H1 (cell line): ENCODE measurements around the gene CALCOCO2. TPM values are rescaled to one million over a fixed set of nuclear protein-coding genes. Genes with fewer than 3 reads are reported as not detected.

Experiments
- CTCF ChIA-PET: fragments of 300-600 bp; sonication (Branson Sonifier 250); formaldehyde crosslinking; loops from one replicate; lab custom pipeline; 2021; ENCODE audit not compliant: partially characterized antibody; lab: Charles Lee
- POLR2A ChIA-PET: fragments of 300-600 bp; sonication (Branson Sonifier 250); formaldehyde crosslinking; loops from one replicate; lab custom pipeline; 2021; ENCODE audit warnings: inconsistent platforms; ENCODE audit not compliant: partially characterized antibody; lab: Charles Lee
- DNase-seq, 2 experiments: peaks; one replicate each; pipeline versions ENCODE4 v3.0.0 to v3.0.0-alpha.2; 2010 to 2022; ENCODE audit warnings: low spot score in 2 of 2, low read depth in 1 of 2, mixed read lengths in 1 of 2
- FAIRE-seq: peaks from 2 replicates; lab custom pipeline; 2011; peaks lifted over from hg19 to GRCh38; lab: Jason Lieb, UNC
- H2AFZ ChIP-seq: 2 replicates; pipeline ENCODE4 v1.8.1; 2012; ENCODE audit warnings: low read length, inconsistent platforms
- H2AK5ac ChIP-seq: 2 replicates; pipeline ENCODE4 v1.6.1; 2013; ENCODE audit warnings: low read depth, low read length
- H2BK120ac ChIP-seq: replicated peaks from 2 replicates; pipeline ENCODE3; 2013; ENCODE audit warnings: low read depth, low read length, inconsistent platforms
- H2BK12ac ChIP-seq: 2 replicates; pipeline ENCODE4 v1.6.1; 2013; ENCODE audit warnings: low read depth, low read length
- H2BK15ac ChIP-seq: 2 replicates; pipeline ENCODE4 v1.6.1; 2013; ENCODE audit warnings: low read length
- H2BK20ac ChIP-seq: 2 replicates; pipeline ENCODE4 v1.6.1; 2013; ENCODE audit warnings: low read length
- H2BK5ac ChIP-seq: 2 replicates; pipeline ENCODE4 v1.6.1; 2013; ENCODE audit warnings: low read depth, low read length
- H3K14ac ChIP-seq: 2 replicates; pipeline ENCODE4 v1.6.1; 2013; ENCODE audit warnings: inconsistent platforms; ENCODE audit not compliant: insufficient read length
- H3K18ac ChIP-seq: 2 replicates; pipeline ENCODE4 v1.6.1; 2013; ENCODE audit warnings: low read length; ENCODE audit errors: extremely low read depth
- H3K23ac ChIP-seq: 2 replicates; pipeline ENCODE4 v1.6.1; 2013; ENCODE audit warnings: inconsistent platforms; ENCODE audit not compliant: insufficient read length
- H3K23me2 ChIP-seq: 2 replicates; pipeline ENCODE4 v1.6.1; 2013; ENCODE audit warnings: low read depth, low read length
- H3K27ac ChIP-seq: 2 replicates; pipeline ENCODE4 v1.6.1; 2011; ENCODE audit warnings: low read depth, low read length, inconsistent platforms
- H3K27me3 ChIP-seq, 4 experiments: replicated peaks in 1 of 4; 1 replicate in 1 of 4; 2 replicates in 3 of 4; pipeline versions ENCODE4 v1.6.1 to v1.8.1; 2011 to 2013; ENCODE audit warnings: low read length in 3 of 4, mild to moderate bottlenecking in 3 of 4, inconsistent platforms in 2 of 4, mixed read lengths in 2 of 4, moderate library complexity in 1 of 4; ENCODE audit not compliant: control insufficient read depth in 3 of 4, insufficient read depth in 3 of 4; ENCODE audit errors: extremely low read depth in 1 of 4
- H3K36me3 ChIP-seq, 4 experiments: 2 replicates each; pipeline versions ENCODE4 v1.6.1 to v1.8.1; 2011 to 2013; ENCODE audit warnings: mild to moderate bottlenecking in 4 of 4, low read length in 3 of 4, moderate library complexity in 2 of 4, control low read depth in 1 of 4, inconsistent platforms in 1 of 4; ENCODE audit not compliant: insufficient read depth in 4 of 4, control insufficient read depth in 2 of 4
- H3K4ac ChIP-seq: replicated peaks from 2 replicates; pipeline ENCODE3; 2013; ENCODE audit warnings: low read length, low read depth, mixed read lengths, inconsistent platforms; ENCODE audit not compliant: insufficient read length
- H3K4me1 ChIP-seq, 4 experiments: replicated peaks in 1 of 4; 1 replicate in 1 of 4; 2 replicates in 3 of 4; pipeline versions ENCODE4 v1.6.1 to v1.8.1; 2011 to 2013; ENCODE audit warnings: low read length in 3 of 4, inconsistent platforms in 2 of 4, mixed read lengths in 1 of 4; ENCODE audit not compliant: insufficient read depth in 4 of 4, control insufficient read depth in 3 of 4
- H3K4me2 ChIP-seq, 2 experiments: 2 replicates each; pipeline versions ENCODE4 v1.6.1 to v1.8.1; 2011 to 2013; ENCODE audit warnings: low read depth in 2 of 2, low read length in 2 of 2, control low read depth in 1 of 2, inconsistent platforms in 1 of 2, mild to moderate bottlenecking in 1 of 2; ENCODE audit not compliant: insufficient read depth in 1 of 2
- H3K4me3 ChIP-seq, 4 experiments: fragments of 200-600, 300-600 bp in 1 of 4; sonication (generic), shearing (Covaris generic), sonication (Bioruptor Twin) in 1 of 4; 2 replicates each; pipeline versions ENCODE4 v1.5.1 to v1.8.1; 2011 to 2016; ENCODE audit warnings: low read length in 4 of 4, low read depth in 3 of 4, control low read depth in 2 of 4, inconsistent platforms in 2 of 4, mild to moderate bottlenecking in 2 of 4, mixed read lengths in 1 of 4, moderate library complexity in 1 of 4; ENCODE audit not compliant: insufficient read depth in 2 of 4; ENCODE audit errors: extremely low read depth in 1 of 4
- H3K56ac ChIP-seq: replicated peaks from 2 replicates; pipeline ENCODE3; 2013; ENCODE audit warnings: low read depth, mild to moderate bottlenecking, mixed read lengths, low read length, inconsistent platforms; ENCODE audit not compliant: insufficient read length
- H3K79me1 ChIP-seq: 2 replicates; pipeline ENCODE4 v1.6.1; 2013; ENCODE audit warnings: low read depth, low read length, control low read depth
- H3K79me2 ChIP-seq, 2 experiments: 2 replicates each; pipeline versions ENCODE4 v1.6.1 to v1.8.1; 2012 to 2013; ENCODE audit warnings: low read length in 2 of 2, mild to moderate bottlenecking in 2 of 2, inconsistent platforms in 1 of 2; ENCODE audit not compliant: insufficient read depth in 2 of 2, control insufficient read depth in 1 of 2
- H3K9ac ChIP-seq, 4 experiments: replicated peaks in 1 of 4; 1 replicate in 1 of 4; 2 replicates in 3 of 4; pipeline versions ENCODE4 v1.6.1 to v1.8.1; 2011 to 2013; ENCODE audit warnings: low read depth in 3 of 4, low read length in 3 of 4, control low read depth in 2 of 4, mild to moderate bottlenecking in 2 of 4, moderate library complexity in 2 of 4, inconsistent platforms in 1 of 4; ENCODE audit errors: extremely low read depth in 1 of 4
- H3K9me3 ChIP-seq, 2 experiments: 2 replicates each; pipeline versions ENCODE4 v1.6.1 to v1.8.1; 2012 to 2013; ENCODE audit warnings: mild to moderate bottlenecking in 2 of 2, moderate library complexity in 2 of 2, control low read depth in 1 of 2, inconsistent platforms in 1 of 2, low read depth in 1 of 2, low read length in 1 of 2, mixed read lengths in 1 of 2; ENCODE audit not compliant: insufficient read depth in 2 of 2
- H4K20me1 ChIP-seq, 2 experiments: replicated peaks in 1 of 2; 2 replicates each; pipeline versions ENCODE3 to v1.8.1; 2011 to 2013; ENCODE audit warnings: inconsistent platforms in 2 of 2, low read length in 2 of 2, mild to moderate bottlenecking in 1 of 2; ENCODE audit not compliant: insufficient read depth in 2 of 2, control insufficient read depth in 1 of 2
- H4K5ac ChIP-seq: 2 replicates; pipeline ENCODE4 v1.6.1; 2013; ENCODE audit warnings: low read length, low read depth, mixed read lengths, inconsistent platforms; ENCODE audit not compliant: insufficient read length
- H4K8ac ChIP-seq: 2 replicates; pipeline ENCODE4 v1.8.0; 2013; ENCODE audit warnings: mild to moderate bottlenecking, moderate library complexity, low read length, inconsistent platforms; ENCODE audit not compliant: insufficient read depth; ENCODE audit errors: extremely low read depth
- H4K91ac ChIP-seq: replicated peaks from 2 replicates; pipeline ENCODE3; 2013; ENCODE audit warnings: low read length, mixed read lengths, inconsistent platforms; ENCODE audit not compliant: insufficient read length
- ASH2L ChIP-seq: fragments of 200-600, 300-600 bp; sonication (generic); IDR thresholded peaks from one replicate; pipeline ENCODE4 v1.7.1; 2017; ENCODE audit warnings: low read length
- CEBPB ChIP-seq: IDR thresholded peaks from 2 replicates; pipeline ENCODE4 v1.6.1; 2012; ENCODE audit warnings: low read depth, low read length
- CREB1 ChIP-seq: IDR thresholded peaks from 2 replicates; pipeline ENCODE4 v1.6.1; 2012; ENCODE audit warnings: inconsistent platforms
- HDAC6 ChIP-seq: IDR thresholded peaks from one replicate; pipeline ENCODE4 v1.7.1; 2012; ENCODE audit warnings: low read depth, mild to moderate bottlenecking, inconsistent platforms, low read length, moderate library complexity
- POLR2AphosphoS5 ChIP-seq: IDR thresholded peaks from 2 replicates; pipeline ENCODE4 v1.6.1; 2011; ENCODE audit warnings: low read depth, low read length
- RNF2 ChIP-seq: fragments of 200-900, 300-1000 bp; sonication (generic); IDR thresholded peaks from 2 replicates; pipeline ENCODE4 v1.7.1; 2016; ENCODE audit warnings: borderline replicate concordance, low read depth, mild to moderate bottlenecking, antibody characterized with exemption, low read length; ENCODE audit not compliant: poor library complexity, severe bottlenecking; ENCODE audit errors: missing control alignments
- SIN3A ChIP-seq, 2 experiments: IDR thresholded peaks in 1 of 2; conservative IDR thresholded peaks in 1 of 2; 2 replicates each; pipeline ENCODE4 v1.6.1; 2011 to 2012; ENCODE audit warnings: low read length in 2 of 2, improper control_type of control experiment in 1 of 2, low read depth in 1 of 2, mild to moderate bottlenecking in 1 of 2
- SIRT6 ChIP-seq: IDR thresholded peaks from one replicate; pipeline ENCODE4 v1.7.1; 2012; ENCODE audit warnings: low read length, inconsistent platforms
- SIX5 ChIP-seq: IDR thresholded peaks from 2 replicates; pipeline ENCODE4 v1.6.1; 2011; ENCODE audit warnings: mild to moderate bottlenecking, low read depth, low read length
- SP2 ChIP-seq: IDR thresholded peaks from 2 replicates; pipeline ENCODE4 v1.6.1; 2012; ENCODE audit warnings: mild to moderate bottlenecking, low read length, inconsistent platforms
- WGBS, 2 experiments: shearing (Covaris generic) in 1 of 2; methylation state at CpG; one replicate each; pipeline versions ENCODE4 v1.1.6 to v1.1.7; 2013 to 2015; ENCODE audit warnings: low lambda C conversion rate in 2 of 2, mixed read lengths in 2 of 2, inconsistent platforms in 1 of 2, low coverage in 1 of 2, missing lambda C conversion rate in 1 of 2; ENCODE audit not compliant: insufficient replicate concordance in 2 of 2, insufficient coverage in 1 of 2, insufficient read length in 1 of 2; ENCODE audit errors: extremely low coverage in 1 of 2, missing lambda C conversion rate in 1 of 2; 5-methylcytosine and 5-hydroxymethylcytosine counted together
- polyA plus RNA-seq, 7 experiments: library from polyadenylated mRNA; depleted of rRNA in 3 of 7; stranded (reverse) in 5 of 7; unstranded in 2 of 7; fragments of >200 nt in 5 of 7; fragments of 200-250 nt in 2 of 7; gene quantifications; 1 replicate in 5 of 7; 2 replicates in 1 of 7; 4 replicates in 1 of 7; pipeline versions ENCODE4 v1.2.1 to v1.2.3, GENCODE V29; 2011 to 2013; ENCODE audit warnings: missing spikeins in 2 of 7, mixed read lengths in 2 of 7
- total RNA-seq: library from RNA; stranded (reverse); fragmentation: NEBNext Ultra II Directional; extraction: Animal tissue kit (Norgen Biotek cat#: 25700); gene quantifications from 2 replicates; pipeline ENCODE4 v1.2.1, GENCODE V29; 2021
- TF ChIP-seq, protein P1 (sequence below): IDR thresholded peaks from 2 replicates; pipeline ENCODE4 v1.6.1; 2012; ENCODE audit warnings: low read length, inconsistent platforms
- TF ChIP-seq, protein P2 (sequence below): IDR thresholded peaks from 2 replicates; pipeline ENCODE4 v1.6.1; 2011; ENCODE audit warnings: low read depth, mild to moderate bottlenecking, low read length; ENCODE audit not compliant: insufficient read depth

CALCOCO2 gene
- total and polyA plus RNA-seq, 2 of the 8 experiments (the other 6 are each of a cell fraction or from before 2014, with no cell fraction given): 12.1 to 31.8 TPM

DNA sequence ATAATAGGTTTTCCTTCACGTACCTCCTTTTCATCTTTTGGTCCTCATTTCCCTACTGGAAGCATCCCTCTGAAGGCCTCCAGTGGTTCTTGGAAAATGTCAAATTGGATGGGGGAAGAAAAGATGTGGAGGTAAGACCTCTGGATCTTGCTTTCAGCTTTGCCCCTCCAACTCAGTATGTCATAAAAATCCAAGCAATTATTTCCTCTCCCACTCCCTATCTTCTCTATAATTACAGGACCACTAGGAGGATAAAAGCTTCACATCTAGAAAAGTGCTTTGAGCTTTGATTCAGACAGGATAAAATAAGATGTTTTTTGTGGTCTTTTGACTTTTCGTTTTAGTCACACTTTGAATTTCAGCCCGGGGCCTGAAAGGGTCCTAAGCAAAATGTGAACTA, 15.5 kb upstream of the CALCOCO2 start:
- H3K4me2 ChIP-seq: no peak overlapping the region
- H3K36me3 ChIP-seq: no peaks in the 10 kb centered on the region
- H2BK20ac ChIP-seq: no peak overlapping the region
- H2BK15ac ChIP-seq: no peak overlapping the region
- ChIA-PET CTCF (interaction anchor here (0.6 to 88.5 kb wide), 19 partner anchors 8 to 895 kb away, joined by 3 to 2590 read pairs (median 3); partner anchors contain the start of genes ATP5MC1, CALCOCO2, PRAC1 and PRAC2), POLR2A (interaction anchor here (0.9 to 1.6 kb wide), 5 partner anchors 12 to 181 kb away, joined by 3 to 5 read pairs (median 3); no protein-coding TSS in a partner anchor)
- no peak overlapping the region for H3K23ac ChIP-seq
- WGBS, 2 experiments: 81% methylated on average over 3 of the region's 3 CpGs; no CpG with 5 or more reads in 1 of the 2 experiments
- no peak overlapping the region for H4K91ac ChIP-seq
- no peaks in the 10 kb centered on the region for H3K9me3 ChIP-seq
- no peak overlapping the region for H3K4ac ChIP-seq
- H3K23me2 ChIP-seq: peaks cover 3% of the 10 kb centered on the region; the same call in 1 of the 2 replicates
- no peak for FAIRE-seq
- H3K4me1 ChIP-seq: peaks cover 15 to 18% (median 17%) of the 10 kb centered on the region in 4 experiments
- H3K9ac ChIP-seq: no peak overlapping the region
- H3K27me3 ChIP-seq: no peaks in the 10 kb centered on the region
- H4K8ac ChIP-seq: no peak overlapping the region
- H3K79me1 ChIP-seq: no peaks in the 10 kb centered on the region
- no peak overlapping the region for H3K4me3 ChIP-seq
- no peak overlapping the region for H2BK120ac ChIP-seq
- no peak for DNase-seq
- H2AFZ ChIP-seq: no peak overlapping the region
- H3K14ac ChIP-seq: no peak overlapping the region
- H3K27ac ChIP-seq: no peak overlapping the region
- no peak overlapping the region for H3K18ac ChIP-seq
- H4K20me1 ChIP-seq: no peaks in the 10 kb centered on the region
- H2AK5ac ChIP-seq: no peak overlapping the region
- no peak overlapping the region for H2BK12ac ChIP-seq
- no peak overlapping the region for H2BK5ac ChIP-seq
- H4K5ac ChIP-seq: no peak overlapping the region
- H3K79me2 ChIP-seq: no peaks in the 10 kb centered on the region
- H3K56ac ChIP-seq: no peak overlapping the region
- TF ChIP-seq RNF2: no peak
- TF ChIP-seq ASH2L: no peak
- no peak for TF ChIP-seq POLR2AphosphoS5
- no peak for TF ChIP-seq SP2
- TF ChIP-seq CEBPB: no peak
- TF ChIP-seq, protein P1, sequence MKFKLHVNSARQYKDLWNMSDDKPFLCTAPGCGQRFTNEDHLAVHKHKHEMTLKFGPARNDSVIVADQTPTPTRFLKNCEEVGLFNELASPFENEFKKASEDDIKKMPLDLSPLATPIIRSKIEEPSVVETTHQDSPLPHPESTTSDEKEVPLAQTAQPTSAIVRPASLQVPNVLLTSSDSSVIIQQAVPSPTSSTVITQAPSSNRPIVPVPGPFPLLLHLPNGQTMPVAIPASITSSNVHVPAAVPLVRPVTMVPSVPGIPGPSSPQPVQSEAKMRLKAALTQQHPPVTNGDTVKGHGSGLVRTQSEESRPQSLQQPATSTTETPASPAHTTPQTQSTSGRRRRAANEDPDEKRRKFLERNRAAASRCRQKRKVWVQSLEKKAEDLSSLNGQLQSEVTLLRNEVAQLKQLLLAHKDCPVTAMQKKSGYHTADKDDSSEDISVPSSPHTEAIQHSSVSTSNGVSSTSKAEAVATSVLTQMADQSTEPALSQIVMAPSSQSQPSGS: no peak
- no peak for TF ChIP-seq SIX5
- TF ChIP-seq CREB1: no peak
- TF ChIP-seq, protein P2, sequence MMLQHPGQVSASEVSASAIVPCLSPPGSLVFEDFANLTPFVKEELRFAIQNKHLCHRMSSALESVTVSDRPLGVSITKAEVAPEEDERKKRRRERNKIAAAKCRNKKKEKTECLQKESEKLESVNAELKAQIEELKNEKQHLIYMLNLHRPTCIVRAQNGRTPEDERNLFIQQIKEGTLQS: no peak
- TF ChIP-seq HDAC6: no peak
- TF ChIP-seq SIN3A (conservative IDR thresholded peaks at IDR 0.05 in 1 of 2, IDR thresholded peaks at IDR 0.05 in 1 of 2; ENCODE audit: low read depth in 1 of 2, low read length in 2 of 2): no peak
- no peak for TF ChIP-seq SIRT6
